Neural progenitor cell (in vitro differentiated cells): ENCODE measurements around the gene IDI1. TPM values are rescaled to one million over a fixed set of nuclear protein-coding genes. Genes with fewer than 3 reads are reported as not detected.

Experiments
- DNase-seq: peaks from one replicate; pipeline ENCODE4 v3.0.0-alpha.2; 2016; ENCODE audit warnings: low spot score
- H2AFZ ChIP-seq: fragments of 200-600 bp; sonication (generic); replicated peaks from 2 replicates; pipeline ENCODE4 v1.6.1; 2016; ENCODE audit warnings: antibody characterized with exemption
- H3F3A ChIP-seq: fragments of 200-600 bp; sonication (generic); 2 replicates; pipeline ENCODE4 v1.6.1; 2016; ENCODE audit warnings: antibody characterized with exemption, low read depth
- H3K27ac ChIP-seq: fragments of 200-600 bp; sonication (generic); 2 replicates; pipeline ENCODE4 v1.5.1; 2016; ENCODE audit warnings: mild to moderate bottlenecking
- H3K27me3 ChIP-seq: fragments of 200-600 bp; sonication (generic); 2 replicates; pipeline ENCODE4 v1.6.1; 2016; ENCODE audit warnings: mild to moderate bottlenecking, moderate library complexity
- H3K36me3 ChIP-seq: fragments of 200-600 bp; sonication (generic); 2 replicates; pipeline ENCODE4 v1.5.1; 2016
- H3K4me1 ChIP-seq: fragments of 200-600 bp; sonication (generic); 2 replicates; pipeline ENCODE4 v1.6.1; 2016; ENCODE audit warnings: mixed run types
- H3K4me2 ChIP-seq: fragments of 200-600 bp; sonication (generic); 2 replicates; pipeline ENCODE4 v1.6.1; 2016
- H3K4me3 ChIP-seq: fragments of 200-600 bp; sonication (generic); 2 replicates; pipeline ENCODE4 v1.5.1; 2016
- H3K79me2 ChIP-seq: fragments of 200-600 bp; sonication (generic); 2 replicates; pipeline ENCODE4 v1.6.1; 2016; ENCODE audit warnings: low read depth
- H3K9ac ChIP-seq: fragments of 200-600 bp; sonication (generic); 2 replicates; pipeline ENCODE4 v1.6.1; 2016
- H3K9me3 ChIP-seq: fragments of 200-600 bp; sonication (generic); 2 replicates; pipeline ENCODE4 v1.5.1; 2016; ENCODE audit warnings: low read depth
- H4K20me1 ChIP-seq: fragments of 200-600 bp; sonication (generic); 2 replicates; pipeline ENCODE4 v1.6.1; 2016; ENCODE audit warnings: low read depth
- H3K27ac Mint-ChIP-seq: 3 replicates; pipeline ENCODE4 v1.8.0; 2021; ENCODE audit warnings: mixed read lengths
- H3K27me3 Mint-ChIP-seq: 2 replicates; pipeline ENCODE4 v1.8.0; 2022; ENCODE audit warnings: low read depth, mild to moderate bottlenecking, inconsistent platforms, moderate library complexity, mixed read lengths; ENCODE audit not compliant: insufficient read depth
- H3K36me3 Mint-ChIP-seq: 3 replicates; pipeline ENCODE4 v1.8.0; 2021; ENCODE audit warnings: mixed read lengths
- H3K4me1 Mint-ChIP-seq: 3 replicates; pipeline ENCODE4 v1.8.0; 2021; ENCODE audit warnings: mixed read lengths
- H3K4me3 Mint-ChIP-seq: 3 replicates; pipeline ENCODE4 v1.8.0; 2021; ENCODE audit warnings: mild to moderate bottlenecking, moderate library complexity, mixed read lengths
- H3K9me3 Mint-ChIP-seq: 3 replicates; pipeline ENCODE4 v1.8.0; 2020; ENCODE audit warnings: mixed read lengths
- EZH2 ChIP-seq: fragments of 200-600 bp; sonication (generic); IDR thresholded peaks from 2 replicates; pipeline ENCODE4 v1.6.1; 2017; ENCODE audit warnings: antibody characterized with exemption, mild to moderate bottlenecking, moderate library complexity
- EZH2phosphoT487 ChIP-seq: fragments of 200-600 bp; sonication (generic); IDR thresholded peaks from 2 replicates; pipeline ENCODE4 v1.6.1; 2017; ENCODE audit warnings: antibody characterized with exemption
- total RNA-seq: library from RNA; depleted of rRNA; stranded (reverse); fragments of >200 nt; gene quantifications from 2 replicates; pipeline ENCODE4 v1.2.3, GENCODE V29; 2015; ENCODE audit warnings: low replicate concordance
- TF ChIP-seq, protein P1 (sequence below): fragments of 200-600 bp; sonication (generic); IDR thresholded peaks from 2 replicates; pipeline ENCODE4 v1.5.1; 2017; ENCODE audit warnings: antibody characterized with exemption, mild to moderate bottlenecking

IDI1 gene
- total RNA-seq, 1 donor from 2014 or later = 168 TPM

DNA sequence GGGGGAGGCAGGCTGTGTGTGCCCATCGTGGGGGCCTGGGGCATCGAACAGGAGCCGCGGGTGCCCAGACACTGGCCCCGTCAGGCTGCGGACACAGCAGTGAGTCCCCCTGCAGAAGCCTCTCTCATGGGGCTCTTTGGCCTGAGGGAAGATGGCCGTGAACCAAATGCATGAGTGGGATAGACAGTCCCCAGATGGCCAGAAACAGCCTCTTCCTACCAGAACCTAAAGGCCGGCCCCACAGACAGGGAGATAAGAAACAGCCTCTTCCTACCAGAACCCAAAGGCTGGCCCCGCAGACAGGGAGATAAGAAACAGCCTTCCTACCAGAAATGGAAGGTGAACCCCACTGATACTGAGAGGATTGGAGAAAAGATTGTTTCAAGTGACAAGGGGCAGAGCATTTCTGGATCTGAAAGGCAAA, 39.8 kb downstream of the IDI1 start:
- no peaks in the 10 kb centered on the region for H3K9me3 Mint-ChIP-seq
- Histone ChIP-seq H3K27me3 (no peaks in the 10 kb centered on the region), H3K27ac (no peak overlapping the region), H3K9me3 (no peaks in the 10 kb centered on the region), H2AFZ (no peak overlapping the region), H3K79me2 (no peaks in the 10 kb centered on the region), H3K4me2 (no peak overlapping the region), H3K9ac (no peak overlapping the region), H3F3A (no peaks in the 10 kb centered on the region), H3K36me3 (no peaks in the 10 kb centered on the region), H3K4me1 (no peaks in the 10 kb centered on the region), H4K20me1 (peaks cover 6% of the 10 kb centered on the region), H3K4me3 (no peak overlapping the region)
- TF ChIP-seq, protein P1, sequence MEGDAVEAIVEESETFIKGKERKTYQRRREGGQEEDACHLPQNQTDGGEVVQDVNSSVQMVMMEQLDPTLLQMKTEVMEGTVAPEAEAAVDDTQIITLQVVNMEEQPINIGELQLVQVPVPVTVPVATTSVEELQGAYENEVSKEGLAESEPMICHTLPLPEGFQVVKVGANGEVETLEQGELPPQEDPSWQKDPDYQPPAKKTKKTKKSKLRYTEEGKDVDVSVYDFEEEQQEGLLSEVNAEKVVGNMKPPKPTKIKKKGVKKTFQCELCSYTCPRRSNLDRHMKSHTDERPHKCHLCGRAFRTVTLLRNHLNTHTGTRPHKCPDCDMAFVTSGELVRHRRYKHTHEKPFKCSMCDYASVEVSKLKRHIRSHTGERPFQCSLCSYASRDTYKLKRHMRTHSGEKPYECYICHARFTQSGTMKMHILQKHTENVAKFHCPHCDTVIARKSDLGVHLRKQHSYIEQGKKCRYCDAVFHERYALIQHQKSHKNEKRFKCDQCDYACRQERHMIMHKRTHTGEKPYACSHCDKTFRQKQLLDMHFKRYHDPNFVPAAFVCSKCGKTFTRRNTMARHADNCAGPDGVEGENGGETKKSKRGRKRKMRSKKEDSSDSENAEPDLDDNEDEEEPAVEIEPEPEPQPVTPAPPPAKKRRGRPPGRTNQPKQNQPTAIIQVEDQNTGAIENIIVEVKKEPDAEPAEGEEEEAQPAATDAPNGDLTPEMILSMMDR = no peak
- no peak for TF ChIP-seq EZH2phosphoT487
- no peak for TF ChIP-seq EZH2
- H3K4me3 Mint-ChIP-seq = no peak overlapping the region
- H3K36me3 Mint-ChIP-seq = peaks cover 47% of the 10 kb centered on the region
- no peak overlapping the region for H3K27ac Mint-ChIP-seq
- no peak for DNase-seq
- no peaks in the 10 kb centered on the region for H3K27me3 Mint-ChIP-seq
- H3K4me1 Mint-ChIP-seq = no peaks in the 10 kb centered on the region

DNA sequence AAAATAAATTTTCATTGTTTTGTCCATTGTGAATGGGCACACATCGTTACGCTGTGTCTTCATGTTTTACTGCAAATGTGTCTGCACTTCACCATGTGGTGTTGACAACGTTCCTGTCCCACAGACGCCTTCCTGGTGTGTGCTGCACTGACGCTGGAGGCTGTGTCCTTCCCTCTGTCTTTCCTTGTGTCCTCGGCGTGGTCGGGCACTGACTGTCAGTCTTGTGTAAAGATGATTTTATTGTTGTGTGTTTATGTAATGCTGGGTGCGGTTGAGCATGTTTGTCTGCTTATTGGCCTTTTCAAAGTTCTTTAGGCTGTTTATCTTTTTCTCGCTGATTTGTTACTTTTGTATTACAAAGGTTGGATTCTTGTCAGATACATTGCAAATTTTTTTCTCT, 41.3 kb downstream of the IDI1 start:
- H3K36me3 ChIP-seq = peaks cover under 1% of the 10 kb centered on the region
- TF ChIP-seq EZH2phosphoT487 (no peak), EZH2 (no peak)
- TF ChIP-seq, protein P1 = no peak
- H3K4me2 ChIP-seq = no peak overlapping the region
- no peaks in the 10 kb centered on the region for H3K9me3 ChIP-seq
- Mint-ChIP-seq H3K27ac (no peak overlapping the region), H3K9me3 (peaks cover 4% of the 10 kb centered on the region), H3K4me3 (no peak overlapping the region), H3K27me3 (no peaks in the 10 kb centered on the region), H3K36me3 (peaks cover 56% of the 10 kb centered on the region), H3K4me1 (no peaks in the 10 kb centered on the region)
- H3K27me3 ChIP-seq = no peaks in the 10 kb centered on the region
- H3K4me1 ChIP-seq = no peaks in the 10 kb centered on the region
- no peak overlapping the region for H3K9ac ChIP-seq
- no peak for DNase-seq
- no peak overlapping the region for H3K4me3 ChIP-seq
- H2AFZ ChIP-seq = no peak overlapping the region
- no peak overlapping the region for H3K27ac ChIP-seq
- H4K20me1 ChIP-seq = peaks cover 12% of the 10 kb centered on the region
- H3K79me2 ChIP-seq = peaks cover 12% of the 10 kb centered on the region
- H3F3A ChIP-seq = no peaks in the 10 kb centered on the region

DNA sequence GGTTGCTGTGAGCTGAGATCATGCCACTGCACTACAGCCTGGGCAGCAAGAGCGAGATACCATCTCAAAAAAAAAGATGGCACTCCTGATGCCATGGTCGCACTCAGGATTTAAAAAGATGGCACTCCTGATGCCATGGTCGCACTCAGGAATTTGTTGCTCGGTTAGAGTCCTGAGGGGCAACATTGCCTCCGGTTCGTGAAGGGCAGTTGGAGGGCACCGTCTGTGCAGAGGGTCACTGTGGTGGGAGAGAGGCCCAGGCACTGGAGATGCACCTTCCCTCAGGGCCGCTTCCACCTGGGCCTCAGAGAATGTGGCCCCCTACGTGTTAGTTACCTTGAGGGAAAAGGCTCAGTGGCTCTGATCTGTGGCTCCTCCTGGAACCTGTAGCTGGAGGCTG, 42.3 kb downstream of the IDI1 start:
- Histone ChIP-seq H3K9ac (no peak overlapping the region), H3K4me1 (no peaks in the 10 kb centered on the region), H2AFZ (no peak overlapping the region), H3F3A (no peaks in the 10 kb centered on the region), H3K4me3 (no peak overlapping the region), H3K4me2 (no peak overlapping the region), H3K27ac (no peak overlapping the region), H3K27me3 (no peaks in the 10 kb centered on the region), H3K36me3 (peaks cover 6% of the 10 kb centered on the region), H4K20me1 (peaks cover 12% of the 10 kb centered on the region), H3K9me3 (no peaks in the 10 kb centered on the region), H3K79me2 (peaks cover 21% of the 10 kb centered on the region)
- H3K36me3 Mint-ChIP-seq = peaks cover 55% of the 10 kb centered on the region
- peaks cover 11% of the 10 kb centered on the region for H3K9me3 Mint-ChIP-seq
- no peaks in the 10 kb centered on the region for H3K4me1 Mint-ChIP-seq
- no peaks in the 10 kb centered on the region for H3K27me3 Mint-ChIP-seq
- no peak for TF ChIP-seq EZH2phosphoT487
- TF ChIP-seq, protein P1 = no peak
- TF ChIP-seq EZH2 = no peak
- no peak overlapping the region for H3K4me3 Mint-ChIP-seq
- no peak for DNase-seq
- no peak overlapping the region for H3K27ac Mint-ChIP-seq
